ENCODE data around the gene KCNK2.

Gene KCNK2

GRCh38 chr1:215101511-215101910, 19.0 kb downstream of the KCNK2 start:
- DNase-seq, result no peak

GRCh38 chr1:215104283-215104682, 21.7 kb downstream of the KCNK2 start:
- no peak for DNase-seq

- no peak for DNase-seq
These were observed 23.5 kb downstream of the KCNK2 start for GRCh38 chr1:215106067-215106466.

- DNase-seq, result no peak
These were observed 26.6 kb downstream of the KCNK2 start for GRCh38 chr1:215109171-215109570.

- DNase-seq, result no peak
These were observed 29.4 kb downstream of the KCNK2 start for GRCh38 chr1:215111916-215112315.

- DNase-seq, result no peak
These were observed 31.2 kb downstream of the KCNK2 start for GRCh38 chr1:215113776-215114153.

GRCh38 chr1:215114154-215114933, 31.8 kb downstream of the KCNK2 start:
- DNase-seq, result no peak

GRCh38 chr1:215115760-215116159, 33.2 kb downstream of the KCNK2 start:
- DNase-seq, result no peak

GRCh38 chr1:215118081-215118480, 35.5 kb downstream of the KCNK2 start:
- DNase-seq, result no peak

GRCh38 chr1:215119056-215119455, 36.5 kb downstream of the KCNK2 start:
- DNase-seq, result no peak

- no peak for DNase-seq
These were observed 37.3 kb downstream of the KCNK2 start for GRCh38 chr1:215119719-215120365.

GRCh38 chr1:215128504-215128903, 46.0 kb downstream of the KCNK2 start:
- no peak for DNase-seq

- DNase-seq, result no peak
These were observed 48.8 kb downstream of the KCNK2 start for GRCh38 chr1:215131291-215131690.

- DNase-seq, result no peak
These were observed 49.6 kb downstream of the KCNK2 start for GRCh38 chr1:215132156-215132555.

- DNase-seq, result no peak
These were observed 51.0 kb downstream of the KCNK2 start for GRCh38 chr1:215133532-215133931.

GRCh38 chr1:215137985-215138384, 55.4 kb downstream of the KCNK2 start:
- DNase-seq, result no peak

- no peak for DNase-seq
These were observed 57.6 kb downstream of the KCNK2 start for GRCh38 chr1:215140135-215140534.

- no peak for DNase-seq
These were observed 58.9 kb downstream of the KCNK2 start for GRCh38 chr1:215141460-215141859.

GRCh38 chr1:215143497-215143896, 61.0 kb downstream of the KCNK2 start:
- DNase-seq, result no peak

- no peak for DNase-seq
These were observed 63.9 kb downstream of the KCNK2 start for GRCh38 chr1:215146240-215146975.

GRCh38 chr1:215147024-215147423, 64.5 kb downstream of the KCNK2 start:
- no peak for DNase-seq

GRCh38 chr1:215151841-215152549, 69.5 kb downstream of the KCNK2 start:
- no peak for DNase-seq

GRCh38 chr1:215156232-215156631, 73.7 kb downstream of the KCNK2 start:
- DNase-seq, result no peak

All from KG1 (cell line).